Activated CD4-positive, alpha-beta T cell treated with anti-CD3 and anti-CD28 coated beads, Interleukin-2, amount 10 ng/mL, durations not matched to agents 7 days and 5 days (primary cell): ENCODE data around the gene RPL10A. TPM values are rescaled to one million over a fixed set of nuclear protein-coding genes. Genes with fewer than 3 reads are reported as not detected.
"Not testable (repeated sequence)": the region's sequence is repeated elsewhere in the genome, so short reads cannot be mapped to it uniquely, and the experiment has no call there.

Source experiments
- CTCF ChIA-PET: fragments of 350-600 bp; sonication (Branson Sonifier 250); formaldehyde crosslinking; loops from one replicate; lab custom pipeline; 2021; ENCODE audit warnings: antibody characterized with exemption; lab: Charles Lee
- POLR2A ChIA-PET: fragments of 350-600 bp; sonication (Branson Sonifier 250); formaldehyde crosslinking; loops from one replicate; lab custom pipeline; 2021; ENCODE audit warnings: antibody characterized with exemption; lab: Charles Lee
- DNase-seq: peaks from one replicate; pipeline ENCODE4 v3.0.0-alpha.2; 2020
- H3K27ac Mint-ChIP-seq: one replicate; pipeline ENCODE4 v1.8.0; 2021; ENCODE audit warnings: mild to moderate bottlenecking, moderate library complexity, mixed read lengths
- H3K27me3 Mint-ChIP-seq: one replicate; pipeline ENCODE4 v1.8.0; 2021; ENCODE audit warnings: mixed read lengths
- H3K36me3 Mint-ChIP-seq: one replicate; pipeline ENCODE4 v1.8.0; 2021; ENCODE audit warnings: low read depth, mixed read lengths
- H3K4me1 Mint-ChIP-seq: one replicate; pipeline ENCODE4 v1.8.0; 2021; ENCODE audit warnings: mixed read lengths
- H3K4me3 Mint-ChIP-seq: one replicate; pipeline ENCODE4 v1.8.0; 2021; ENCODE audit warnings: mild to moderate bottlenecking, moderate library complexity, mixed read lengths
- H3K9me3 Mint-ChIP-seq: one replicate; pipeline ENCODE4 v1.8.0; 2021; ENCODE audit warnings: mixed read lengths
- total RNA-seq, 2 experiments: library from RNA; stranded (reverse); gene quantifications; one replicate each; pipeline ENCODE4 v1.2.3, GENCODE V29; 2021

RPL10A gene
- total RNA-seq, 2 experiments from 2014 or later: 1,411 to 1,499 TPM

- Mint-ChIP-seq H3K36me3 (no peaks in the 10 kb centered on the region), H3K4me3 (no peak overlapping the region), H3K27me3 (no peaks in the 10 kb centered on the region), H3K27ac (no peak overlapping the region), H3K4me1 (no peaks in the 10 kb centered on the region), H3K9me3 (peaks cover 2% of the 10 kb centered on the region)
- DNase-seq: no peak
- CTCF ChIA-PET: interaction anchor here (1.3 kb wide), 2 partner anchors 14 to 90 kb away, joined by 3 read pairs; no protein-coding TSS in a partner anchor
- POLR2A ChIA-PET: no interaction called here
These were observed 32.9 kb upstream of the RPL10A start for GRCh38 chr6:35435074-35435837.

DNA sequence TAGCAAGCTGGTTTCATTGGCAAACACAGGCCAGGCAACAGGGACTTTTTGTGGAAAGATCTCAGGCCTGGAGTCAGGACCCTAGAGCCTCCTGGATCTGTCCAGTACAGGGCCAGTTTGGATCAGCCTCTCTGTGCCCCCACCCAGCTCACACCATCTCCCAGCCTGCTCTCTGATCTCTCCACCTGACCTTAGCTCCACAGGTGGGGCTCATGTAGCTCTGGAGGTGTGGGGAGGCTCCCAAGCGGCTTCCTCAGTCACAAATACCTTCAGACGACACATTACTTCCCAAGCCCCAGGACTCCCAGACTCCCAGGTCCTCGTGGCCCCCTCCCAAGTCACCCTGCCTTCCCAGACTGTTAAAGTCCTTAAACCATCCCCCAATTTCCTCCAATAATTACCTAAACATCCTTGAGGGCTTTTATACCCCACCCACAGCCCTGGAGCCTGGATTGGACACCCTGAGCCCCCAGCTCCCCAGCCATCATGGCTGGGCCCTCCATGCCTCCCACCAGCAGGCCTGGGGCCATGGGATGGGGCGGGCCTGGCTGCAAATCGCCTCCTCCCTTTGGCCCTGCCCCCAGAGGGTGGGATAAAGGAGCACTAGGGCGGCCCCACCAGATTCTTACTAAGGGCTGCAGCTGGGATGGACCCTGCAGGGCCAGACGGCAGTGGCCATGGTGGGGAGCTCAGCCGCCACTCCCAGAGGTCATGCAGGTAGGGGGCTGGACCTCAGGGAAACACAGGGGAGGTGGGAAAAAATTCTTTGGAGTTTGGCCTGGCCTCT lies 31.9 kb upstream of the RPL10A start:
- no peaks in the 10 kb centered on the region for H3K9me3 Mint-ChIP-seq
- H3K4me3 Mint-ChIP-seq: no peak overlapping the region
- H3K4me1 Mint-ChIP-seq: no peaks in the 10 kb centered on the region
- H3K36me3 Mint-ChIP-seq: no peaks in the 10 kb centered on the region
- H3K27me3 Mint-ChIP-seq: no peaks in the 10 kb centered on the region
- no peak overlapping the region for H3K27ac Mint-ChIP-seq
- no peak for DNase-seq
- ChIA-PET POLR2A (no interaction called here), CTCF (interaction anchor here (0.8 to 1.3 kb wide), 3 partner anchors 12 to 93 kb away, joined by 3 to 4 read pairs (median 3); partner anchors contain the start of gene PPARD)

GRCh38 chr6:35438378-35439065 lies 29.7 kb upstream of the RPL10A start:
- POLR2A ChIA-PET, H3K36me3 Mint-ChIP-seq, DNase-seq, H3K27ac Mint-ChIP-seq, H3K4me3 Mint-ChIP-seq, H3K9me3 Mint-ChIP-seq, H3K4me1 Mint-ChIP-seq, H3K27me3 Mint-ChIP-seq: not testable (repeated sequence)
- CTCF ChIA-PET: interaction anchor here (1.1 kb wide), 1 partner anchor 11 kb away, joined by 5 read pairs; no protein-coding TSS in a partner anchor

GRCh38 chr6:35439308-35439707 lies 28.9 kb upstream of the RPL10A start:
- Mint-ChIP-seq H3K9me3 (no peaks in the 10 kb centered on the region), H3K36me3 (no peaks in the 10 kb centered on the region), H3K4me1 (no peaks in the 10 kb centered on the region), H3K4me3 (no peak overlapping the region), H3K27ac (no peak overlapping the region), H3K27me3 (no peaks in the 10 kb centered on the region)
- no peak for DNase-seq
- ChIA-PET CTCF (no interaction called here), POLR2A (no interaction called here)

- H3K36me3 Mint-ChIP-seq: no peaks in the 10 kb centered on the region
- ChIA-PET POLR2A (no interaction called here), CTCF (interaction anchor here (0.7 kb wide), 1 partner anchor 8 kb away, joined by 3 read pairs; no protein-coding TSS in a partner anchor)
- H3K27ac Mint-ChIP-seq: no peak overlapping the region
- H3K4me1 Mint-ChIP-seq: peaks cover 10% of the 10 kb centered on the region
- no peaks in the 10 kb centered on the region for H3K27me3 Mint-ChIP-seq
- no peak for DNase-seq
- H3K4me3 Mint-ChIP-seq: no peak overlapping the region
- H3K9me3 Mint-ChIP-seq: no peaks in the 10 kb centered on the region
These were observed 27.0 kb upstream of the RPL10A start for GRCh38 chr6:35441205-35441604.

DNA sequence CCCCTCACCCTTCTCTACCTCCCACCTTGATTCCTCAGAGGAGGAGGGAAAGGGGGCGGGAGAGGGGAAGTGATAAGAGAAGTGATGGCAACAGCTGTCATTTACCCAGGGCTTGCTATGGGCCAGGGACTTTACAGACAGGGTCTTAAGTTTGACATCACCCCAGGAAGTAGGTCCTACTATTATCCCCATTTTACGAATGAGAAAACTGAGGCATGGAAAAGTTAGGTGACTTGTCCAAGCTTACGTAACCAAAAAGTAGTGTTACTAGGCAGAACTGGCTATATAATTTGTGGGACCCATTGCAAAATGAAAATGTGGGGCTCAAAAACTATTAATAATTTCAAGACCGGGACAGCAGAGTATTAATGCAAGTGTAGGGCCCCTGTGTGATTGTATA lies 26.6 kb upstream of the RPL10A start:
- Mint-ChIP-seq H3K4me3 (no peak overlapping the region), H3K9me3 (no peaks in the 10 kb centered on the region), H3K27me3 (no peaks in the 10 kb centered on the region), H3K27ac (no peak overlapping the region), H3K36me3 (no peaks in the 10 kb centered on the region), H3K4me1 (peaks cover 13% of the 10 kb centered on the region)
- CTCF ChIA-PET: interaction anchor here (0.7 kb wide), 1 partner anchor 8 kb away, joined by 3 read pairs; no protein-coding TSS in a partner anchor
- POLR2A ChIA-PET: no interaction called here
- no peak for DNase-seq

DNA sequence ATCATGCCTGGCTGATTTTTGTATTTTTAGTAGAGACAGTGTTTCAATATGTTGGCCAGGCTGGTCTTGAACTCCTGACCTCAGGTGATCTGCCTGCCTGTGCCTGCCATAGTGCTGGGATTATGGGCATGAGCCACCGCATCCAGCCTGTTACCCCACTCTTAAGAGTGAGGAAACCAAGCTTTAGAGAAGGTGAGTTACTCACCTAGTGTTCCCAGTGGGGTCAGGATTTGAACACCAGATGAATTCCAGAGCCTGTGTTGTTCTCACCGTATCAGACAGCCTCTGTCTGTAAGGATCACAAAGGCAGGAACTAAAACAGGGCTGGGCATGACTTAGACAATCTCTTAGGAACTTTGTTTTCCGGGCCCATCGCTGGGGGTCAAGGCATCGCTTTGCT lies 25.5 kb upstream of the RPL10A start:
- Mint-ChIP-seq H3K27me3 (no peaks in the 10 kb centered on the region), H3K9me3 (no peaks in the 10 kb centered on the region), H3K36me3 (no peaks in the 10 kb centered on the region), H3K27ac (no peak overlapping the region), H3K4me1 (peaks cover 13% of the 10 kb centered on the region), H3K4me3 (no peak overlapping the region)
- ChIA-PET POLR2A (no interaction called here), CTCF (interaction anchor here (0.6 to 3.0 kb wide), 5 partner anchors 9 to 150 kb away, joined by 3 to 9 read pairs (median 3); partner anchors contain the start of gene PPARD)
- DNase-seq: no peak

DNA sequence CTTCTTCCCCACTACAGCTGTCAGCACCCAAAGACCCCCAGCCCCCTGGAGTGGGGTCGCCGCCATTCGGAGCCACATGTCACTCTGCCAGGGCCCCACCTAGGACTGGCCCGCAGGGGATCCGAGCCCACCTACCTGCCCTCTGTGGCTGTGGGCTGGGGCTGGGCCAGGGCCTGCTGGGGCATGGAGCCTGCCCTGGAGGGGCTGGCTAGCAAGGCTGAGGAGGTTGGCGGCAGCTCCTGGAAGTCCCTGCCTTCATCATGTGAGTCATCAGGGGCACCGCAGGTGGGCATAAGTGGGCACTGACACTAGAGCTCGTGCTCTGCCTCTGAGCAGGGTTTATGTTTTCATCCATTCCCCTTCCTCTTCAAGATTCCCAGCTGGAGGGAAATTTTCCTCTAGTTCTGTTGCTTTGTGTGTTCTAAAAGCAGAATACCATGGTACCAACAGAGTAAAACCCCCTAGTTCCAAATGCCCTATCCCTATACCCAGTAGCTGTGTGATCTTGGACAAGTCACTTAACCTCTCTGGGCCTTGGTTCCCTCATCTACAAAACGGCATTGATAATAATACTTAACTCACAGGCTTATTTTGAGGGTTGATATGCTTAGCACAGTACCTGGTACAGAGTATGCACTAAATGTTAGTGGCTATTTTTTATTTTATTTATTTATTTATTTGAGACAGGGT lies 24.7 kb upstream of the RPL10A start:
- Mint-ChIP-seq H3K27ac (no peak overlapping the region), H3K4me1 (peaks cover 15% of the 10 kb centered on the region), H3K9me3 (no peaks in the 10 kb centered on the region), H3K27me3 (no peaks in the 10 kb centered on the region), H3K4me3 (no peak overlapping the region), H3K36me3 (no peaks in the 10 kb centered on the region)
- ChIA-PET POLR2A (no interaction called here), CTCF (interaction anchor here (0.6 to 3.0 kb wide), 5 partner anchors 10 to 151 kb away, joined by 3 to 9 read pairs (median 3); partner anchors contain the start of gene PPARD)
- no peak for DNase-seq

DNA sequence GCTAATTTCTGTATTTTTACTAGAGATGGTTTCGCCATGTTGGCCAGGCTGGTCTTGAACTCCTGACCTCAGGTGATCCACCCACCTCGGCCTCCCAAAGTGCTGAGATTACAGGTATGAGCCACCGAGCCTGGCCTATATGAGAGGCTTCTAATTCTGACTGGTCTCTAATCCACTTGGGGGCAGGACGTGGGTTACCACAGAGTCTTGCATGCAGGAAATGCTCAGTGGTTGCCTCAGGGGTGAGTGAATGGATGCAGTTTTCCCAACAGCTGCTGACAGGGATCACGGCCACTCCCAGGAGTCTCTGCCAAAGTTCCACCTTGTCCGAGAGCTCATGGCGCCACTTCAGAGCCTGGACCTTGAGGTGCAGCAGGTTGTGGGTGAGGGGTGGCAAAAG lies 22.5 kb upstream of the RPL10A start:
- peak; percentile 62 for DNase-seq

DNA sequence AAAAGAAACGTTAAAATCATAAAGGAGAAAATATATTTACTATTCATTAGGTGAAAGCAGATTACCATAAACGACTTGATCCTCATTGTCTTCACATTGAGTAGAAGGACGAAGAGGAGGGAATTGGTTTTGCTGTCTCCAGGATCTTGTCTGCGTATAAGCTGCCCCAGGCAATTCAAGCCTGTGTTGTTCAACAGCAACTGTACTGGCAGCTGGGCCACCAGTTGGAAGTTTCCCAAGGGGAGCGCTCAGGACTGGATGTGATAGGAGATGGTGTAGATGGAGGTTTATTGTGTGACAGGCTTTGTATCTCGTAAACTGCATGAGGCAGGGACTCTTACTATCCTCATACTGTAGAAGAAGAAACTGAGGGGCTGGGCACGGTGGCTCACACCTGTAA lies 20.0 kb upstream of the RPL10A start:
- DNase-seq: no peak
- Mint-ChIP-seq H3K9me3 (no peaks in the 10 kb centered on the region), H3K27ac (no peak overlapping the region), H3K4me3 (no peak overlapping the region), H3K4me1 (peaks cover 36% of the 10 kb centered on the region), H3K27me3 (peaks cover 9% of the 10 kb centered on the region), H3K36me3 (no peaks in the 10 kb centered on the region)
- ChIA-PET CTCF (interaction anchor here (1.3 to 7.0 kb wide), 11 partner anchors 10 to 151 kb away, joined by 3 to 65 read pairs (median 5); partner anchors contain the start of genes PPARD and RPL10A), POLR2A (no interaction called here)

More for the DNA sequence above, 22.5 kb upstream of the RPL10A start:
- H3K9me3 Mint-ChIP-seq: no peaks in the 10 kb centered on the region
- no peaks in the 10 kb centered on the region for H3K36me3 Mint-ChIP-seq
- H3K27me3 Mint-ChIP-seq: no peaks in the 10 kb centered on the region
- H3K4me3 Mint-ChIP-seq: no peak overlapping the region
- H3K27ac Mint-ChIP-seq: no peak overlapping the region
- H3K4me1 Mint-ChIP-seq: peaks cover 21% of the 10 kb centered on the region
- CTCF ChIA-PET: interaction anchor here (0.6 to 3.0 kb wide), 5 partner anchors 83 to 153 kb away, joined by 3 to 9 read pairs (median 3); partner anchors contain the start of genes DEF6 and PPARD
- POLR2A ChIA-PET: no interaction called here

DNA sequence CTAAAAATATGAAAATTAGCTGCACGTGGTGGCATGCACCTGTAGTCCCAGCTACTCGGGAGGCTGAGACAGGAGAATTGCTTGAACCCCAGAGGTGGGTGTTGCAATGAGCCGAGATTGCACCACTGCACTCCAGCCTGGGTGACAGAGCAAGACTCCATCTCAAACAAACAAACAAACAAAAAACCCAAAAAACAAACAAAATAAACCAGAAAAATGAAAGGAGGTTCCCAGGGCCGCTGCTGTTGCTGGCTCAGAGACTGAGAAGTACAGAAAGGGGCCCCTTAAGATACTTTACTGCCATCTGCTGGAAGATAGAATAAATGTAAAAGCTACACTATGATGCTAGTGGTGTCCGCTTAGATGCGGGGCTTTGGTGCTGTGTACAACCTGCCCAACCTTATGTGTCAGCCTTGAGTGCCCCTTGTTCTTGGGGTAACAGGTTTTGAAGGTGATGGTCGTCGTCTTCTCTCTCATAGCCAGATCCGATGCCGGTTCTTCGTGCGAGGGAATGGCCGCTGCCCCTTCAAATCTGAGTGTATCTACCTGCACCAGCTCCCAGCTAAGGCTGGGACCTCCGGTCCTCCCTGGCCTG lies 18.8 kb upstream of the RPL10A start:
- POLR2A ChIA-PET: interaction anchor here (0.6 to 0.7 kb wide), 2 partner anchors 27 to 81 kb away, joined by 3 to 4 read pairs; no protein-coding TSS in a partner anchor
- DNase-seq: peak; percentile 56

More for the DNA sequence above, 18.8 kb upstream of the RPL10A start:
- Mint-ChIP-seq H3K27ac (peak overlapping the region; percentile 19), H3K4me3 (no peak overlapping the region), H3K4me1 (peaks cover 47% of the 10 kb centered on the region), H3K36me3 (no peaks in the 10 kb centered on the region), H3K9me3 (no peaks in the 10 kb centered on the region), H3K27me3 (peaks cover 9% of the 10 kb centered on the region)
- CTCF ChIA-PET: interaction anchor here (0.6 to 7.0 kb wide), 29 partner anchors 8 to 387 kb away, joined by 3 to 65 read pairs (median 5); partner anchors contain the start of genes PPARD and RPL10A
